Left ventricle myocardium inferior (tissue), 1 donor: ENCODE measurements around the gene RAI14. TPM values are rescaled to one million over a fixed set of nuclear protein-coding genes. Genes with fewer than 3 reads are reported as not detected.
"Not testable (repeated sequence)": the region's sequence is repeated elsewhere in the genome, so short reads cannot be mapped to it uniquely, and the experiment has no call there.

Experiments
- DNase-seq: peaks from one replicate; pipeline ENCODE4 v3.0.0-alpha.2; 2020
- H3K27ac ChIP-seq: fragments of 200-600 bp; replicated peaks from 2 replicates; pipeline ENCODE4 v1.8.0; 2021
- H3K27me3 ChIP-seq: fragments of 200-600 bp; 2 replicates; pipeline ENCODE4 v1.8.0; 2021; ENCODE audit warnings: low read depth
- H3K36me3 ChIP-seq: fragments of 200-600 bp; 2 replicates; pipeline ENCODE4 v1.8.0; 2021
- H3K4me1 ChIP-seq: fragments of 200-600 bp; 2 replicates; pipeline ENCODE4 v1.8.0; 2021
- H3K4me3 ChIP-seq: fragments of 200-600 bp; 2 replicates; pipeline ENCODE4 v1.8.0; 2021; ENCODE audit warnings: mild to moderate bottlenecking, moderate library complexity
- H3K9me3 ChIP-seq: fragments of 200-600 bp; replicated peaks from 2 replicates; pipeline ENCODE4 v1.8.0; 2021
- CTCF ChIP-seq: fragments of 200-600 bp; IDR thresholded peaks from 2 replicates; pipeline ENCODE4 v1.8.0; 2021; ENCODE audit warnings: antibody characterized with exemption, mild to moderate bottlenecking, borderline replicate concordance
- intact Hi-C: fragments of 100-400 bp; cut with micrococcal nuclease; formaldehyde crosslinking; loops from one replicate; pipeline ENCODE4 v1.11.0; 2022
- total RNA-seq: library from RNA; stranded (reverse); fragmentation: NEBNext Ultra II Directional; extraction: Animal tissue kit (Norgen Biotek cat#: 25700); gene quantifications from one replicate; pipeline ENCODE4 v1.2.1, GENCODE V29; 2021
- donor health status: DM: no; HTN: yes; CAD: no; lungs with severe emphysema.

The RAI14 gene
- total RNA-seq, 1 donor from 2014 or later: 6.7 TPM

- peaks cover 16% of the 10 kb centered on the region for H3K4me1 ChIP-seq
- no peak overlapping the region for H3K27ac ChIP-seq
- peaks cover 11% of the 10 kb centered on the region for H3K36me3 ChIP-seq
- DNase-seq: no peak
- no peak for TF ChIP-seq CTCF
- intact Hi-C loops: no loop called here
- H3K27me3 ChIP-seq: no peaks in the 10 kb centered on the region
- H3K9me3 ChIP-seq: no peaks in the 10 kb centered on the region
- no peak overlapping the region for H3K4me3 ChIP-seq
These were observed 102.4 kb downstream of the RAI14 start for GRCh38 chr5:34758514-34758913.

DNA sequence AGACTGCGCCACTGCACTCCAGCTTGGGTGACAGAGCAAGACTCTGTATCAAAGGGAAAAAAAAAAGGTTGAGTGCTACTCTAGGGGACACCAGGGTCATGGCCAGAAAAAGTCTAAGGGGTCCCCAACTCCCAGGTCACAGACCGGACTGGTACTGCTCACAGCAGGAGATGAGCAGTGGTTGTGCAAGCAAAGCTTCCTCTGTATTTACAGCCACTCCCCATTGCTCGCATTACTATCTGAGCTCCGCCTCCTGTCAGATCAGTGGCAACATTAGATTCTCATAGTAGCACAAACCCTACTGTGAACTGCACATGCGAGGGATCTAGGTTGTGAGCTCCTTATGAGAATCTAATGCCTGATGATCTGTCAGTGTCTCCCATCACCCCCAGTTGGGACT is 103.1 kb downstream of the RAI14 start:
- H3K27ac ChIP-seq, DNase-seq, H3K9me3 ChIP-seq, H3K27me3 ChIP-seq, intact Hi-C loops, H3K4me3 ChIP-seq: not testable (repeated sequence)
- peaks cover 18% of the 10 kb centered on the region for H3K4me1 ChIP-seq
- peaks cover 11% of the 10 kb centered on the region for H3K36me3 ChIP-seq

DNA sequence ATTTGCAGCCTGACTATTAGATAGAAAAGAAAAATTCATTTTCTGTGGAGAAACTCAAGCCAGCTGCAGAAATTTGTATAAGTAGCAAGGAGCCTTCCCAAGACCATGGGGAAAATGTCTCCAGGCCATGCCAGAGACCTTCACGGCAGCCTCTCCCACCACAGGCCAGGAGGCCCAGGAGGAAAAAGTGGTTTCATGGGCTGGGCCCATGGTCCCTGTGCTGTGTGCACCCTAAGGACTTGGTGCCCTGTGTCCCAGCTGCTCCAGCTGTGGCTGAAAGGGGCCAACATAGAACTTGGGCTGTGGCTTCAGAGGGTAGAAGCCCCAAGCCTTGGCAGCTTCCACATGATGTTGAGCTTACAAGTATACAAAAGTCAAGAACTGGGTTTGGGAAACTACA is 109.5 kb downstream of the RAI14 start:
- intact Hi-C loops: no loop called here
- Histone ChIP-seq H3K27me3 (no peaks in the 10 kb centered on the region), H3K9me3 (no peaks in the 10 kb centered on the region), H3K27ac (no peak overlapping the region), H3K36me3 (peaks cover 8% of the 10 kb centered on the region), H3K4me3 (no peak overlapping the region), H3K4me1 (peaks cover 22% of the 10 kb centered on the region)
- TF ChIP-seq CTCF: no peak
- no peak for DNase-seq

DNA sequence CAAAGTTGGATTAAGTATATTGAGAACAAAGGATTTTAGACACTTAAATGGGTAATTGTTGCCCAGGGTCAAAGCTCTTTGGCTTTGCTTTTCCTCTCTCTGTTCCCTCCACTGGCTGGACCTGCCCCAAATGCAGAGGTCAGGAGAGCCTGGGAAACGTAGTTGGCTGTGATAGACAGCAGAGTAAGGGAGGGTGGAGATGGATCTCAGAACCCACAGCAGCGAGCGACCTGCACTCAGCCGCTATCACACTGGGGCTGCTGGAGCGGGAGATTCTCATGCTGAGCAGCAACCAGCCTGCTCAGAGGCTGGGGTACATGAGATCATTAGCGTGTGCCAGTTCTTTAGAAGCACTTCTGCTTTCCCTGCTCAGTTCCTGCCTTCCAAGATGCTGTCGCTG is 111.1 kb downstream of the RAI14 start:
- Histone ChIP-seq H3K27me3 (no peaks in the 10 kb centered on the region), H3K4me1 (peaks cover 26% of the 10 kb centered on the region), H3K27ac (no peak overlapping the region), H3K36me3 (no peaks in the 10 kb centered on the region), H3K4me3 (no peak overlapping the region), H3K9me3 (no peaks in the 10 kb centered on the region)
- no peak for TF ChIP-seq CTCF
- DNase-seq: no peak
- intact Hi-C loops: no loop called here

- no peak for TF ChIP-seq CTCF
- Histone ChIP-seq H3K27me3 (no peaks in the 10 kb centered on the region), H3K36me3 (no peaks in the 10 kb centered on the region), H3K9me3 (peaks cover 17% of the 10 kb centered on the region), H3K4me3 (no peak overlapping the region), H3K4me1 (peaks cover 14% of the 10 kb centered on the region), H3K27ac (no peak overlapping the region)
- intact Hi-C loops: no loop called here
- no peak for DNase-seq
These were observed 114.4 kb downstream of the RAI14 start for GRCh38 chr5:34770486-34770885.

- no peak overlapping the region for H3K27ac ChIP-seq
- no peak for TF ChIP-seq CTCF
- no peaks in the 10 kb centered on the region for H3K27me3 ChIP-seq
- H3K36me3 ChIP-seq: no peaks in the 10 kb centered on the region
- intact Hi-C loops: no loop called here
- no peak overlapping the region for H3K4me3 ChIP-seq
- peaks cover 14% of the 10 kb centered on the region for H3K4me1 ChIP-seq
- DNase-seq: no peak
- H3K9me3 ChIP-seq: peaks cover 17% of the 10 kb centered on the region
These were observed 114.9 kb downstream of the RAI14 start for GRCh38 chr5:34771076-34771475.
